T-helper 2 cell treated with Interferon-gamma antibody and Interleukin-4, amounts not matched to agents 100 ng/mL and 5 ng/mL, for 36 hours (primary cell): ENCODE results near the gene SLX9. TPM values are rescaled to one million over a fixed set of nuclear protein-coding genes. Genes with fewer than 3 reads are reported as not detected.
"Not testable (repeated sequence)": the region's sequence is repeated elsewhere in the genome, so short reads cannot be mapped to it uniquely, and the experiment has no call there.

Source experiments
- intact Hi-C: fragments of 100-400 bp; cut with micrococcal nuclease; formaldehyde crosslinking; loops from one replicate; pipeline ENCODE4 v1.15.1; 2023
- total RNA-seq: library from RNA; stranded (reverse); gene quantifications from 2 replicates; pipeline ENCODE4 v1.2.3, GENCODE V29; 2022

The SLX9 gene
- total RNA-seq, 1 donor from 2014 or later, result 48.2 TPM

DNA sequence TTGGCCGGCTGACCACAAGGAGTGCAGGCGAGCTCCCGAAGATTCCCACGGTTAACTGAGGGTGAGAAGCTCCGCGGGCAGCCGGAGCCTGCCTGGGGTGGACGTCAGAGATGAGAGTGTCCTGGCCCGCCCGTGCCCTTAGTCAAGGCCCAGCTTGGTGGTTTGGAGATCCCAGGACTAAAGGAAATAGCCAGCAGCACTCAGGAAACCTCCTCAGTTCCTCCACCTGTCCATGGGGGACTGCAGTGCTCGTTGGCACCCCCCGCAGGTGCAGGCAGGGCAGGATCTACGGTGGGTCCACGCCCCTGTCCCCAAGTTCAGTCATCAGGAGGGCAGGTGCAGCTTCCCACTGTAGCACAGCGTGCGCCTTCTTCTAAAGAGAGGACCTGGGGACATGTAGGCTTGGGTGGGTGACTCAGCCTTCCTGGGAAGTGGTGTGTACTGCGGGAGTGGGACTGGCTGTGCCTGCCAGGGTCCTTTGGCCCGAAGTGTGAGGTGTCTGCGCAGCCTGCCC lies 32.5 kb downstream of the SLX9 start:
- intact Hi-C loops, result no loop called here

DNA sequence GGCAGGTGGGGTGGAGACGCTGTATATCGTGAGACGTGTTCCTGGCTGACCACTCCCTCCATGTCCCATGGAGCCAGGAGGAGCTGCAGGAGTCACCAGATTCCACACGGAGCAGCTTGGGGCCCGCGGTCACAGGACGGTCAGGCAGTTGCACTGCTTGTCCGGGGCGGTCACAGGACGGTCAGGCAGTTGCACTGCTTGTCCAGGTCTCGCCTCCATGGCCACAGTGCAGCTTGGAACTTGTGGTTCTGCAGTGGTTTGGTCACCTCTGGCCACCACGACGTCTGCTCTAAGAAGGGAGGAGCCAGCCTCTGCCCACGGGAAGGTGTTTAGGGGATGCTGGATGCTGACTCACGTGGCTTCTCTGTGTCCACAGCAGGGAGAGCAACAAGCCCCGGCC lies 33.0 kb downstream of the SLX9 start:
- intact Hi-C loops, result no loop called here

DNA sequence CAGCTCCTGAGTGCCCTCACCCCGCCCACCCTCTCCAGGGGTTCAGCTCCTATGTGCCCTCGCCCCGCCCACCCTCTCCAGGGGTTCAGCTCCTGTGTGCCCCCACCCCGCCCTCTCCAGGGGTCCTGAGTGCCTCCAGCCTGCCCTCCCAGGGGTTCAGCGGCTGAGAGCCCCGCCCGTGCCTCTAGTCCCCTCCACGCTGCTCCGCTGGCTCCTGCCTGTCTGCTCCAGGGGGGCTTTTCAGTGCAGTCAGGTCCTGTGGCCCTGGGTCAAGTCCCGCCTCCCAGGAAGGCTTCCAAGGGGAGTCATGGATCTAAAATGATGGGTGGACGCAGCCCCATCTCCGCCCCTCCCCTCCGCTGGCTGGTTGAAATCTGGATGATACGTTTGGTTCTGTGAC lies 33.8 kb downstream of the SLX9 start:
- intact Hi-C loops, result no loop called here

DNA sequence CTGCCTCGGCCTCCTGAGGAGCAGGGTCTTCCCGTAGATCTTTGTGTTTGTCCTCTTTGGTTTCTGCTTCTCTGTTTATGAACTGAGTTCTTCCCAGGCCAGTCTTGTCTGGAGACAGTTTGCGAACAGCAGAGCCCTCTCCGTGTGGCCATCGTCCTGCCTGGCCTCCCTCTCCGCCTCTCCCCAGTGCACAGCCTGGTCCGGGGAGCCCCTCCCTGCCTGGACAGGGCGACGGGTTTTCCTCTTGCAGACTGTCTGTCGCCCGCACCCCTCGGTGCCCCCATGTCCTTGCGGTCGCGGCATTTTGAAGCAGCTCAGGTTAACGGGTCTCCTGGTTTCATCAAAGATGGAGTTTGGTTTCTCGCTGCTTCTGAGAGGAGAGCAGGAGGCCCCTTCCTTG lies 34.8 kb downstream of the SLX9 start:
- intact Hi-C loops, result no loop called here

DNA sequence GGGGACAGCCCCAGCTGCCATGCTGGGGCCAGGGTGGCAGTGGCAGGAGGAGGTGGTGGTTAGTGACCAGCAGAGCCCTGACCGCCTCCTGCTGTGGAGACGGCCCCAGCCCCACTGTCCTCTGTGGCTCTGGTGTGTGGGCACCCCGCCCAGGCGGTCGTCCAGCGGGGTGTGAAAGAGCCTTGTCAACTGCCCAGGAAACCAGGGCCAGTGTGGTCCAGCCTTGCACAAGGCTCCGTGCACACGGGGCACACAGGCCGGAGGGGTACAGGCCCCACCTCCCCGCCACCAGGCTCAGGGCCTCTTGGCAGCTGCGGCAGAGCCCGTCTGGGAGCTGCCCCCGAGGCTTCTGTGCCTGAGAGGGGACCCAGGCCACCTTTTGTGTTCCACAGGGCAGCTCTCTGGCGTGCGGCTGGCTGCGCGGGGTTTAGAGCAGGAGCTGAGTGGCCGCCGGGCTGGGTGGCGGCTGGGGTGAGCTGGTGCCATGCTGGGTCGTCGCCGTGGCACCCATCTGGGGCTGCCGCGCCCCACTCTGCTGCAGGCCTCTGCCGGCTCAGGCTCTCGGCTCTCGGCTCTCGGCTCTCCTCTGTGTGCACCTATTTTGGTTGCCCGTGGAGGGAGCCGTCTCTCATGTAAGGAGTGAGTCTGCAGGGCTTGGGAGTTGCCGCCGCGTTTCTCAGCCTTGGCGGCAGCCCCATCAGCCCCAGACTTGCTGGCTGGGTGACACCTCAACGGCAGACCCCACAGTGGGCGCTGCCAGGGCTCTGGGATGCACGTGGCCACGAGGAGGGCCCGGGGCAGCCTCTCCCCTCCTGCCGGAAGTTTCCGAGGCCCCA lies 36.1 kb downstream of the SLX9 start:
- intact Hi-C loops, result no loop called here

DNA sequence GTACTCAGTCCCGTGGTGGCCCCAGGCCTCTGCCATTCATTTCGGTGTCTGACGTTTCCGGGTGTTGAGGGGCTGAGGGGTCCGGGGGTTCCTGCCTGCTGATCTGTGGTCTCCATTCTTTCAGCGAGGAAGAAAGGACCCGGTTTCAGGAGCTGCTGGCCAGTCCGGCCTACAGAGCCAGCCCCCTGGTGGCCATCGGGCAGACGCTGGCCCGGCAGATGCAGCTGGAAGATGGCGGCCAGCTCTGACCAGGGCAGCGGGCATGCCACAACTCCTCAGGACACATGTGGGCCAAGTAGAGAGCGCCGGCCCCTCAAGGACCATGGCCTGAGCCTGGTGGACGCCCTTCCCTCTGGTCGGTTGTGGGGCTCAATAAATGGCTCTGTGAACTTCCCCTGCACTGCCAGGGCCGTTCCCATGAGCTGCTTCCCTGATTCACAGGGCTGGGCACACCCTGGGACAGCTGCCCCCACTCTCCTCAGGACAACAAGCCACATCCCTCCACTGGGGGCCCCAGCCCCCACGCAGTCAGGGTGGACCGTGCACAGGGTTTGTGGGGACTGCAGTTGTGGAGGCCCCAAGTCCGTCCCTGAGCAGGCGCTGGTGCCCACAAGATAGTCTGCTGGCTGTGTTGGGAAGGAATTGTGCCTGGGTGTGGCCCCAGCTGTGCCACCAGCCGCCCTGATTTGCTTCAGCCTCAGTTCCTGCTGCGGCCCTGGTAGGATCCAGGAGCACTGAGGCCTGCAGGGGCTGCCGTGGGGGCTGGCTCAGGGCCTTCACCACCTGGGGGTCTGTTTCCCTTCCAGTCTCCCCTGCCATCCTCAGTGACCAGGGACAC lies 36.9 kb downstream of the SLX9 start:
- intact Hi-C loops, result not testable (repeated sequence)

DNA sequence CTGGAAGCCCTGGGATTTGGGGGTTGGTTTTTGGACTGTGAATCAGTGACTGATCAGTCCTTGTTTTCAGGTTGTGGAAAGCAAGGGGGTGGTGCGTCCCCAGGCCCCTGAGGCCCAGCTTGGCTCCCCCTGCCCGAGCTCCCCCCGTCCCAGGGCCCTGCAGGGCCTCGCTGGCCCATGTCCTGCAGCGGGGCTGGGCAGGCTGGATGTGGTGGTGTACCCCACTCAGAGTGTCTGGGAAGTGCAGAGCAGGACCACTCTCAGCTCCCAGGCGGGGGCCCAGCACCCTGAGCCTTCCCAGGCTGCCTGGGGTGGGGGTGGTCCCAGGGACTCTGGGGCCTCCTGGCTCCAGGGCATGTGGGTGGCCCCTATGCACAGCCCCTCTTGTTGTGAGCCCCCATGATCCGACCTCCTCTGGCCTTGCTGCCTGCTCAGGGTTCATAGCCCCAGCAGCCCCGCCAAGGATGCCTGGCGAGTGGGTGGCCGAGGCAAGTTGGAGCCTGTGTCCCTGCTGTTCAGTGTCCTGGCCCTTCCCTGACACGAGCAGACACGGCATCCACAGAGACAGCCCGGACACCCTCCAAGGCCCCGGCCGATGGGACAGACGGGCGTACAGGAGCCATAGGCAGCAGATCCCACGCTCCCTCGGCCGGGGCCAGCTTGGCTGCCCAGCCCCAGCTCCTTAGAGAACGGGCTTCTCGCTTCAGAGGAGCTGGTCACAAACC lies 37.9 kb downstream of the SLX9 start:
- intact Hi-C loops, result no loop called here

DNA sequence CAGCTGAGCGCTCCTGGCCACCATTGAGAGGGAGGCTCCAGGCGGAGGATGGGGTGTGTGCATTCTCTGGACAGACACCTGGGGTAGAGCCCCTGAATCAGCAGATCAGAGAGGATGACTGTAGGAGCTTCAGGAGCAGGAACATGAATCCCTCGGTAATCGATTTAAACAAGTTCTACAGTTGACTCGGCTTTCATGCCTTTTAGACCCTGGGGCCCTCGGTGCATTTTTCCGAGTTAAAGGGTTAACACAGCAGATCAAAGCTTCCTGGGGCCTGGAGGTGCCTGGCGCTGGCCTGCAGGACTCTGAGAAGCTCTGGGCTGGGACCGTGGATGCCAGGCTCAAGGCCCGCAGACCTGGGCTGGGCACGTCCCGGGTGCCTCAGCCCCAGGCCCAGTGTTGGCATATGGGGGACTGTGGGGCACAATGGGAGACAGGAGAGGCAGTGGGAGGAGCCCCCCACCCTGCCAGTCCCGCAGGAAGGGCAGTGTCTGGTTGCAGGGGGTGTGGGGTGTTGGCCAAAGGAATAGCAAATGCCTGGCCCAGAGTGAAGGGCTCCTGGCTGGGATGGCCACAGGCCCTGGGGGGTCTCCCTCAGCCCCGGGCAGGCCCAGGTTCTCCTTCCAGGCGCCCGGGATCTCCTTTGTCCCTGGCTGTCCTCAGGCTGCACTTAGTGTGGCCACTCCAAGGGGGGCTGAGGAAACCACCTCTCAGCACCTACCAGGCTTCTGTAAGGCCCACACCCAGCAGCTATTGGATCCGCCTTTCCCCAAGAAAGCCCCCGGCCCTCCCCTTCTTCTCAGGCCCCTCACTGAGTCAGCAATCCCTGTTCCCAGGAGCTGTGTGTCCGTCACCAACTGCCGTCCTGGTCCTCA lies 40.1 kb downstream of the SLX9 start:
- intact Hi-C loops, result no loop called here

DNA sequence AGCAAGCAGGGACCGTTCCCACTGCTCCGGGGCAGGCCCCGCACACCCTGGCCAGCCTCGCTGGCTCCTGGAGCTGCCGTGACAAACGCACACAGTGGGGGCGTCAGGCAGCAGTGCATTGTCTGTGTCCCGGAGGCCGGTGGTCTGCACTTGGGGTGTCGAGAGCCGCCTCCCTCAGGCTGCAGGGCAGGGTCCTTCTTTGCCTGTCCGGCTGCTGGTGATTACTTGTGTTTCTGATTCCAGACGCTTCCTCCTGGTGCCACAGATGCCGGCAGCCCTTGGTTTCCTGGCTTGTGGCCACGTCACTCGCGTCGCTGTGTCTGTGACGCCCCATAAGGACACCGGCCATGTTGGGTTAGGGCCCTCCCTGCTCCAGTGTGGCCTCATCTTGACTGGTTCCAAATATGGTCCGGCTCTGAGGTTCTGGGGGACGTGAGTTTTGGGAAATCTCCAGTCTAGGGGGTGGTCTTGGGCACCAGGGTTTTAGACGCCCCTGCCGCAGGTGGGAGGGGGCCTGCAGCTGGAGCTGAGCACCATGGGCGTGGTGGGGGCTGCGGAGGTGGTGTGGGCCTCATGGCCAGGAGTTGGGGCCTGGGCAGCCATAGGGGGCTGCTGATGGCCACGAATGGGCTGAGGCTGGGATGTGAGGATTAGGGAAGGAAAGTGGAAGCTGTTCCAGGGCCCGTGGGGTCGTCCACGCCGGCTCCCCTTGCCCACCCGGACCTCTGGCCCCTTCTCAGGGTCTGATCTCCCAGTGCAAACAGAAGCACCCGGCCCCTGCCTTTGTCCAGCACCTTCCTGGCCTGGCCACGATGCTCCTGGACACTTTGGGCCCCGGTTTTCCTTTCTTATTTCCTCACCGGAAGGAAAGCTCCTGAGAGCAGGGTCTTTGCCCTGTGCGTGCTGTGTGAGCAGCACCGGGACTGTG lies 41.0 kb downstream of the SLX9 start:
- intact Hi-C loops, result no loop called here

DNA sequence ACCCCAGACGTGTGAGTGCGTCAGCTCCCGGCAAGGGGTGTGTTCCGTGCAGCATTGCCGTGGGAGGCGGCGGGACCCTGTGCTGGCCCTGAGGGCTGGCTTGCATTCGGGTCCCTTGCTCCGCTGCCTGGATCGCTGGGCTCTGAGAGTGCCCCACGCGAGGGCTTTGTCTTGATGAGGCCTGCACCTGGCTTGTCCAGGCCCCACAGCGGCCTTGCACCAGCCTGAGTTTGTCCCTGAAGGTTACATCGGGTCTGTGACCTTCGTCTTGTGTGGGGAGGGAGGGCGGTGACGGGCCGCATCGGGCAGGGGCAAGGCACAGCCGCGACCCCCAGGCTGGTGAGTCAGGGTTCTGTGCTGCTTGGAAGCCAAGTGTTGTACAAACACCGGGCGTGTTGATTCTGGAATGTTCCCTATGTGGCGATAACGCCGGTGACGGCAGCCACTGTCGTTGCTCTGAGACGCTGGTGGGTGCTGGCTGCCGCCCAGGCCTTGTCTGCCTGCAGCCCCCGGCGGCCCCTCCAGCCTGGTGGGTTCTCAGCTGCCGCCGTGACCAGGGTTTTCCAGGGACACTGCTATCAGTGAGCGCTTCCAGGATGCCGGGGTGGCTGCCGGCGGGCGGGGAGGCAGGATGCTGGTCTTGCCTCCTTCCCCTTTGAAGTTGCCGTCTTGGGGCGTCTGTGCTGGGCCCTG lies 42.9 kb downstream of the SLX9 start:
- intact Hi-C loops, result no loop called here

DNA sequence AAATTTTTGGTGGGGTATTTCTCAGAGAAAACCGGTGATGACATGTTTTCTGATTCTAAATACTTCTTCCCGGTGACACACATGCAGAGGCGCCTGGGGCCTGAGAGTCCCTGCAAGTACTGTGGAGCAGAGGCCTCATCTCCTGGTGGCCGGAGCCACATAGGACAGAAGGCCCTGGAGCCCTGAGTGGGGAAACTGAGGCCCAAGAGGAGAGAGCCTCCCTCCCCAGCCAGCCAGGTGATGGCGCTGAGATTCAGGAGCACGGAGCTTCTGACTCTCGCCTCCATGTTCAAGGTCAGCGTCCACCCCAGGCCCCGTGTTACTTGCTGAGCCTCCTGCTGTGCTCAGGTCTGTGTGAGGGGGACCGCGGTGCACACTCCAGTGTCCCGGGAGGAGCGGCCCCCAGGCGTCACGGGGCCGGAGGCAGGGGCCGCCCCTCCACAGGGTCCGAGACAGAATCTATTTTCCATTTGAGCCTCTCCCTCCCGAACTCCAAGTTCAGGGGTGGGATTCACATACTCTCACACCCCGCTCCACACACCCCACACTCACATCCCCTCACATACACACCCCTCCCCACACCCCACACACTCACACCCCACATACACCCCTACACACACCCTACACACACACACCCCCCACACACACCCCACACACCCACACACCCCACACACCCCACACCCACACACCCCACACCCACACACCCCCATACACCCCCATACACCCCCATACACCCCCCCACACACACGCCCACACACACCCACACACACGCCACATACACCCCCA lies 43.8 kb downstream of the SLX9 start:
- intact Hi-C loops, result no loop called here

DNA sequence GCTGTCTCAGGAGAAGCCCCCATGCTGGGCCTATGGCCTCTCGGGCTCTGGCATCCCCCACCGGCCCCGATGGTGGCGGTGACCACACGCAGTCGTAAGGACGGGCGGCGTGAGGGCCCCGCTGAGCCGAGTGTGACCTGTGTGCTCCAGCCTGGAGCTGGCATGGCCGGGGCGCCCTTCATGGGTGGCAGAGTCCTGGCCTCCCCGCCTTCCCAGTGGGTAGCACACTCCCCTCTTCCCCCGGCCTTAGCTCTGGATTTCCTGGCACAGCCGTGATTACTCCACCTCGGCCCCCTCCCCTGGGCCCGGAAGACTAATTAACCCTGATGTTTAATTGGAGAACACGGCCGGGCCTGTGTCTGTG lies 44.6 kb downstream of the SLX9 start:
- intact Hi-C loops, result no loop called here

DNA sequence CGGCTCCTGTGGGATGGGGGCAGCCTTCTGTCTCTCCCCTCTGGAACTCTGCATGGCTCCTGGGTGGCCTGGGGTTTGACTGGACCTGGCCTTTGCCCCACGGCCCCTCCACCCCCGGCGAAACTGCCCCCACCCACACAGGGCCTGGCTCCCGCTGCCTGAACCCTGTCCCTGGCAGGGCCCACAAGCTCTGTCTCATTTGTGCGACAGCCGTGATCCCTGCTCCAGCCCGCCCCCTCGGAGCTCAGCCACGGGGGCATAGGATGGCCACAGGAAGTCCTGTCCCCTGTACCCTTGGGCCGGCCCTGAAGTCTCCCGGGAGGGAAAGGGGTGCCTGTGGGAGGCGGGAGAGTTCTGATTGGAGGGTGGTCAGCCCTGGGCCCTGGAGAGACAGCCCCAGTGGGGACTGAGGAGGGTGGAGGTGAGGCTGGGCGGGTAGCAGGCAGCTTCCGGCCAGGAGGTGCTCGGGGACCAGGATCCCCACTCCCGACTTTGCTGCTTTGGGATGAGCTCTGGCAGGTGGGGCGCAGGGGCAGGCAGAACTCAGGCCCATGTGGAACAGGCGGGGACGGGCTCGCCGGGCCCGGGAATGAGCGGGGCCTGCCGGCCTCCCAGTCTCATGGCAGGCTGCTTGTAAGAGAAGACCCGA lies 45.1 kb downstream of the SLX9 start:
- intact Hi-C loops, result no loop called here

DNA sequence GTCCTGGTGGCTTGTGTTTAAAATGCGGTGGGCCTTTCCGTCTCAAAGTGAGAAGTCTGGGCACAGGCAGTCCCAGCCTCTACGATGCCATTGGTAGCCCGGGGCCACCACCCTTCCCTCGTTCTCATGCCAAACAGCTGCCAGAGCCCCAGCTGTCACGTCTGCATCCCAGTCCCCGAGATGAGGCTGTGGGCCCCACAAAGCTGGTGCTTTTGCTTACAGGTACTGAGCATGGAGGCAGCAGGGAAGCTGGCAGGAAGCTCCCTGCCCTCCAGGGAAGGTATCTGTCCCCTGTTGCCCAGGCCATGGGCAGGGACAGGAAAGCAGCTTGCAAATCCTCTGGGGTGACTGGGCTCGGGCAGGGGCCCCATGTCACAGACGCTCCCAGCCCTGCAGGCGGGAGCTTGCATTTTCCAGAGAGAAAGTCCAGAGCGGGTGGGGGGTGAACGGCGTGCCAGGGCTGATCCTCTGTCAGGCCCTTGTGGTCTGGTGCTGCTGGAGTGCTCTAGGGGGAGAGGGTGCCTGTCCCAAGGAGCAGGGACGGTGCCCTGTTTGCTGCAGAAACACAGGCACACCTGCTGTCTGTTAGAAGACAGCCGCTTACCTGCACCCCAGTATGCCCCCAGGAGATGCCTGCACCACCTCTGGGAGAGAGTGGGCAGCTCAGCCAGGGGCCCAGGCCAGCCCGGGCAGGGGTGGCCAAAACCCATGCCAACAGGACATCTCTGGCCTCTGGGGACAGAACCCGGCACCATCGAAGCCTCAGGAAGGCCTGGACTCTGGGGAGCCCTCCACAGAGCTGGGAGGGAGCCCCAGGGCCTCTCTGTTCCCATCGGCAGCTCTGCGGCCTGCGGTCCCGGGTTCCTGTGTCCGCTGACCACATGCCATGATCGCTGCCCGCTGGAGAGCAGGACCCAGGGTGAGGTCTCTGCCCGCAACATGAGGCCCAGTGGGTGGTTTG lies 45.9 kb downstream of the SLX9 start:
- intact Hi-C loops, result no loop called here

DNA sequence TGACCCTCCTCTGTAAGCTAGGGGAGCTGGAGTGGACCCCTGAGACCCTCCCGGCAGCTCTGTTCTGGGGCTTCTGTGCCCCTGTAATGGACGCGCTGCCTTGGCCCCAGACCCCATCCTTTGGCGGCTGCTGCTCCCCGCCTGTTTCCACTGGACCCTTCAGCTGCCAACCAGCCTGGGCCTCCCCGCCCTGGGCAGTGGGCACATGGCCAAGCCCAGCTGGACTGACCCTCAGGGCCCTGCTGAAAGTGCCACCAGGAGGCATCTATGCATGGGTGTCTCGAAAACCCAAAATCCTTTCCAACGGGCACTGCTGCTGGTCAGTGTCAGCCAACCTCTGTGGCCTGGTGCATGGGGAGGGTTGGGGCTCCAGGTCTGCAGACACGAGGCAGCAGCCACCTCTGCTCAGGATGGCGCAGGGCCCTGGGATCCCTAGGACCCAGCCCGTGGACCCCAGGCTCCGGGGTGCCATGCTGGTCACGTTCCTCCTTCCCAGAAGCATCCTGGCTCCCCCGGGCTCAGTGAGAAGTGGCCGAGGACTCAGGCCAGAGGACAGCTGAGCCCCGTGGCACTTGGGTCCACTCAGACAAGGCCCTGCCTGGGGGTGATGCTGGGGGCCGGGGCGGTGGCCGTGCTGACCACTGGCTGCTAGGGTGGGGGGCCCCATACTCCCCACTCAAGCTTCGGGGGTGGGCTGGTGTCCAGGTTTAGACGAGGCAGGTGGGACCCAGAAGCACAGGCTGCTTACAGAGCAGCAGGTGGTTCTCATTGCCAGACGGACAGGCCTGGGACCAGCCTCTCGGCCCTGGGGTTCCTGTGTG lies 46.9 kb downstream of the SLX9 start:
- intact Hi-C loops, result no loop called here
